NCI-H2081 treated with DMSO at 0.1 percent for 48 hours (cell line): ENCODE measurements around the gene EML1.

Source experiments
- DNase-seq: peaks from one replicate; lab custom pipeline; 2025; lab: John Stamatoyannopoulos, UW

The EML1 gene

DNA sequence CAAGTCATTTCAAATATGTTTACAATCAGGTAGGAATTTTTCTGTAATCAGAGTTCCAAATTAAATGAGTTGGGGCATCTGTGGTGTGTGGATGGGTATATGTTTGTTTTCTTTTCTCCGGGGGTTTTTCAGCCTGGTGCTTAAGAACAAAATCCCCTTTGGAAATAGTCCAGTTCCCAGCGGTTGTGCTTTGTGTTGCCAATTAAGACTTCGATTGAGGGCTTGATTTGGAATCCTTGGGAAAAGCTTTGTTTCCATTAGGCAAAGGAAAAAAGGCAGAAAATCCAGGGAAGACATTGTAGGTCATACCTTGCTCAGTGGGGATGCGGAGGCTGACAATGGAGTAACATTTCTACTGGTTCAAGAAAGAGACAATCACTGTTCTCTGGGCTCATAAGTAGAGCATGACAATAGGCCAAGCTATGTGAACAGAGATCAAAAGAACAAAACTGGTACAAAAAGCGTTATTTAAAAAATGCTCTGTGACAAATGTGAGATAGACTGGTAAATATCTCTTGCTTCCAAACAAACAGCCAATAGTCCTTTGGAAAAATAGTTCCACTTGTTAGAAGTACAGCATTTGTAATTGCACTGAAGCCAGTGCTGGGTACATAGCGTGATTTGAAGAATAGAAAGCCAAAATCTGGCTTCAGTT lies 79.7 kb downstream of the EML1 start:
- DNase-seq = no peak

- no peak for DNase-seq
These were observed 80.4 kb downstream of the EML1 start for GRCh38 chr14:99873653-99874052.

- no peak for DNase-seq
These were observed 81.1 kb downstream of the EML1 start for GRCh38 chr14:99874306-99874705.

DNA sequence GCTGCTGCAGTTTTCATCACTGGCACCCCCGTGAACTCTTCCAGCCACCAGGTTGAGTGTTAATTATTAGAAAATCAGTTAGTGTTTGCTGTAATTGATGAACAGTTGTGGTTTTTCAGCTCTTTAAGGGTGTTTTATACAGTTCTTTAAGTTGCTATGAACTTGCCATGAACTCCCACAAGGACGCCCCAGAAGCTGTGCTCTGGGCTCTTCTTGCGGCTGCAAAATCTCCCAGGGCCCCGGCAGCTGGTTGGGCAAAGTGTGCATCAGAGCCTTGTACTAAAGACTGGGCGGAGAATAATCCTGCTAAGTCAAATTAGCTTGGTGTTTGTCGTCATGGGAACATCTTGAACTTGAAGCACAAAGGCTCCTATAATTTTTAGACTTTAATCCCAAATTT lies 82.2 kb downstream of the EML1 start:
- DNase-seq = no peak

DNA sequence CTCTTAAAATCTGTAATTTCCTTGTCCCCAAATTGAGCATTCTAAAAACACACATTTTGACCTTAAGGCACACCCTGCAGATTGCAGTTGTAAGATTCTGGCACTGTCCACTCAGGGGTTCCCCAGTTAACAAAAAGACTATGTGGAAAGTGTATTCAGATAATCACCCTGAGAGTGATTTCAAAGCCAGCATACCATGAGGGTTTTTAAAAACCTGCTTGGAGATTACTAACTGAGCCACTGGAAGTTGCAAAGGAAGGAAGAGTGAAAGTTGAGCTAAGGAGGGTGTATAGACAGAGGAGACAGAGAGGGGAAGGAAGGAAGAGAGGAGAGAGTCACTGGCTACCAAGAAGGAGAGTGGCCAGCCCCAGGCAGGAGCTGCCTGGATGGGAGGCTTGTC lies 82.6 kb downstream of the EML1 start:
- no peak for DNase-seq

- no peak for DNase-seq
These were observed 83.2 kb downstream of the EML1 start for GRCh38 chr14:99876406-99876805.

- no peak for DNase-seq
These were observed 85.3 kb downstream of the EML1 start for GRCh38 chr14:99878563-99878962.

DNA sequence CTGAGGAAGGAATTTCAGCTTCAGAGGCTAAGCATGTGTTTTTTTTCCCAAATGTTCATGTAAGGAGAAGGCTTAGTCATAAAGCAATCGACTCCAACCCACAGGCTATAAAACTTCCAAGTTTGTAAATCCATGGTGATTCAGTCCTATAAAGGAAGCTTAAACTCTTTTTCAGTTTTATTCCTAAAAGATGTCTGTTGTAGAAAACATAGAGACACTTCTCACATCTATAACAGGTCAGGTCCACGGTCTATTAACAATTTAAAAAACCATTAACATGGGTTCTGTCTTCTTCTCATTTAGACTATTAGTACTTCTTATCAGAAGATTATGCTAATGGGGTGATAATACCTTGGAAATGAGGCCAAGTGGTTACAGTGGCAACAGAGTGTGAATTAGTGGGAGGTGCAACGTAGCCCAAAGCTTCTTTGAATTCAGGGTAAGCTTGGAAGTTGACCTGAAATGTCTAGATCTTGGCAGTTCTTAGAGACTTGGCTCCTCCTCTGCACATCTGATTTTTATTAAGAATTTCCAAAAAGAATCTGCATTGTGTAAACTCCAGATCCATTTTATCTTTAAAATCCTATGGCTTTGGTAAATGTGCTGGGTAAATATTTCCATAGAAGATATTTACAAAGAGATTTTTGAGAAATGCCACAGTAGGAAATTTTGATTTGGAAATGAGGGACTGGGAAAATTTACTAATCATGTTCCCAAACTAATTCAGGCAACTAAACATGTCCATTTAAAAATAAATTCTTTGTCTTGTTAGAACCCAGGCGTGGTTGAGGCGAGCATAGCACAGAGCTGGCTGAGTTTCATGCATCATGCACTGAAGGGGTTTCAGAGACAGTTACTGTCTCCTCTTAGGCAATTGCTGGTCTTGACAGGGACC lies 86.4 kb downstream of the EML1 start:
- no peak for DNase-seq

DNA sequence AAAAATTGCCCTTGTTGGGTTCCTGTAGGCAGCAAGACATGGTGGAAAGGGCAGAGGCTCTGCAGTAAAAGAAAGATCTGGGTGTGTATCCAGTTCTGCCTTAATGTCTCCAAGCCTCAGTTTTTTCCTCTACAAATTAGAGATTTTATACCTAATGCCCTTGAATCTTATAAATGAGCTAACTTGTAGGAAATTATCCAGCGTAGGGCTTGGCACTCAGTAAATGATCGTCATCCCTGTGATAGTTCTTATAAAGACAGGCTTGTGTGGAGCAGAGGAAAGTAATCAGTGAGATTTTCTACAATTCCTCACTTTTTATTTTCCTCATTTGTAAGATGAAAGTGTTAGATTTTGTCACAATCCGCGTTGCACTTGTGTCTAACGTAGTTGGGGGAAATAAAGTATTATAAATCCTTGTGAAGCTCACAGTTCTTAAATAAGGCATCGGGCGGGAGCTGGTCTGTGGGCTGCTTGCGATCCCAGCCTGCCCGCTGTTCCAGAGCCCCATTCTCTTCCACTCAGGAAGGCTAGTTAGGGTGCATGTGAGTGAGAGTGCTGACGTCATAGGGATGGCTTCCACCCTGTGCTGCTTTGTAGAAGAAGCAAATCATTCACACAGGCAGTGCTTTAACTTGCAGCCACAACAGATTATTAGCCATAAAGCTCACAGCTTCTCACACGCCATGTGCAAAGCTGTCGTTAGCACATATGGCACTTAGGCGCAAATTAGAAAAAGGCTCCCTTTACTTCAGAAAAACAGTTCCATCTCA lies 87.6 kb downstream of the EML1 start:
- DNase-seq = no peak

DNA sequence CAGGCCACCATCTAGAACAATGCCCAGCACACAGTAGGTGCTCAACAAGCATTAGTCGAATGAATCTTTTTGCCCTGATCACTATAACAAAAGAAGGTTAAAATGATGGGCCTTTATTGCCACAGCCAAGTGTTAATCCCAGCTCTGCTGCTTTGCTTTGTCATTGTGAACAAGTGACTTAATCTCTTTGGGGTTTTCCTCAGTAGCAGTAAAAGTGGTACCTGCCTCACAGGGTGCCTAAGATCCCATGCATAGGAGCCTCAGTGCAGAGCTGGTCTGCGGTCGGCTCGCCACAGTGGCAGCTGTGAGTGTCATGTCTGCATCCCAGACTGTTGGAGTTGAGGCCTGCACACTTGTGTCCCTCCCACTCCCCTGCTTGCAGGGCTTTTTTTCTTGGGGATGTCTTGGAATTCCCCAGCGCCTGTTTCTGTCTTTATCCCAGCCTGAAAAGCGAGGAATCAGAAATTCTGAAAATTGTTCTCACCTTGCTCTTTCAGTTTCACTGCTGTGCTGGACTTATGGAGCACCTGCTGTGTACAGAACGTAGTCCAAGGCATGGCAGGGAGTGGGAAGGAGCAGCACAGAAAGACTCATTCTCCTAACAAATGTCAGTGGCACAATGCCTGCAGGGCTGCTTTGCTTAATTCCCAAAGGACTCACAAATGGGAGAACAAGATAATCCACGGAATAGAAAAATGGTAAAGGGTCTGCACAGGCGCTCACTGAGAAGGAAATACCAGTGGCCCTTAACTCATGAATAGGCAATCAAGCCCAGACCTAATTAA lies 90.8 kb downstream of the EML1 start:
- DNase-seq = no peak

DNA sequence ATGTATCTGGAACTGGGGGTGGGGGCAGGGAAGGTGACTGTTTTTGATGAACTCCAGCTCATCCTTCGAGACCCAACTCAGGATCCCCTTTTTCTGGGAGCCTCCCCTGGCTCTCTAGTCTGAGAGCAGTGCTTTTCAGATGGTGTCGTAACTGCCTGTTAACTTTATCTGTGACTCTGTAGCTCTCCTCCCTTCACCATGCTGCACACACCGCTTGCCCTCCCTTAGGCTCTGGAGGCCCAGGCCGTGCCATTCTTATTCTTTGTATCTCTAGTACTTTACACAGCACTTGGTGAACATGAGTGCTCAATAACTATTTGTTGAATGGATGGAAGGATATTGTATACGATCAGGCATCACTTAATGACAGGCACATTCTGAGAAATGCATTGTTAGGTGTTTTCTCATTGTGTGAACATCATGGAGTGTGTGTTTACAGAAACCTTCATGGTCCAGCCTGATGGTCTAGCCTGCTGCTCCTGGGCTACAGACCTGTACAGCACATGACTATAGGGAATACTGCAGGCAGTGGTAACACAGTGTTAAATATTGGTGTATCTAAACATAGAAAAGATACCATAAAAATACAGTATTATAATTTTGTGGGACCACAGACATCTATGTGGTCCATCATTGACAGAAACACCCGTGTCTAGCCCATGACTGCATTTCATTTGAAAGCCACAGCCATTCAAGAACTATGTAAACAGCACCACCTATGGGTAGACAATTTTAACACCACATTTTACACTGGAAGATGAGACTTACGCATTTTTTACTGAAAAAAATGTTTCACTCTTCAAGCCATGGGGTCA lies 91.8 kb downstream of the EML1 start:
- DNase-seq = peak; percentile 17

GRCh38 chr14:99885649-99885958 lies 92.4 kb downstream of the EML1 start:
- no peak for DNase-seq

- no peak for DNase-seq
These were observed 94.2 kb downstream of the EML1 start for GRCh38 chr14:99887407-99887806.

- DNase-seq = no peak
These were observed 94.9 kb downstream of the EML1 start for GRCh38 chr14:99888149-99888548.

- DNase-seq = no peak
These were observed 96.1 kb downstream of the EML1 start for GRCh38 chr14:99889268-99889667.

GRCh38 chr14:99891266-99891665 lies 98.1 kb downstream of the EML1 start:
- DNase-seq = no peak

GRCh38 chr14:99891900-99892299 lies 98.7 kb downstream of the EML1 start:
- DNase-seq = no peak

DNA sequence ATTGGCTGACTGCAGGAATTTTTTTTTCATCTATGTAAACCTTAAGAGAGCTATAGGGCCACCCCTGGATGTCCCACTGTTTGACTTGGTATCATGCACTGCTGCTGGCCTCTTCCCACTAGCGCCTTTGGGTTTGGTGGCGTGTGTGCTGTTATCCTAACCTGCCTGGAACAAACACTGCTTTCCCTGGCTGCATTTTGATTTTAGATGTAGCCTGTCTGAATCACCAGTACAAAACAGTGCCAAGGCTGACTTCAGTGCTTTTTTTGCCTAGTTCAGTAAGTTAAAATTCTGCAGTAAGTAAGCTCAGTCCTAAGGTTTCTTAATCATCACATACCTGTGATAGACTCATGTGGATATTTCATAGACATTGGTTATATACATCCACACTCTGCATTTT lies 99.2 kb downstream of the EML1 start:
- no peak for DNase-seq

DNA sequence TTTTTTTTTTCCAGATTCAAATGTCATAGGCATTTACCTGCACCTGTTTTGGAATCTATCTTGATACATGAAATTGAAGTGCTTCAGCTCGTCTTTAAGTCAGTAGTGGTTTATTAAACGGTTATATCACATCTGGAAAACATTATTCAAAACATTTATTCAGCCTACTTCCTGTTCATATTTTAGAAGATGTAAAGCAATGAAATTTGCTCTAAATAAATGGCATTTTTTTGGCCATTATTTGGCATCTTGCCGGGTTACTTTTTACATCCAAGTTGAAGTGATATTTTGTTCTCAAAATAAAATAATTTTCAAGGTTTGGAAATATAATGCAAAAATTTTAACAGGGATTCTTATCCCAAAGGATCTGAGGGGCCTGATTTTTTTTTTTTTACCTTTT lies 103.1 kb downstream of the EML1 start:
- no peak for DNase-seq

- no peak for DNase-seq
These were observed 106.5 kb downstream of the EML1 start for GRCh38 chr14:99899578-99900178.

DNA sequence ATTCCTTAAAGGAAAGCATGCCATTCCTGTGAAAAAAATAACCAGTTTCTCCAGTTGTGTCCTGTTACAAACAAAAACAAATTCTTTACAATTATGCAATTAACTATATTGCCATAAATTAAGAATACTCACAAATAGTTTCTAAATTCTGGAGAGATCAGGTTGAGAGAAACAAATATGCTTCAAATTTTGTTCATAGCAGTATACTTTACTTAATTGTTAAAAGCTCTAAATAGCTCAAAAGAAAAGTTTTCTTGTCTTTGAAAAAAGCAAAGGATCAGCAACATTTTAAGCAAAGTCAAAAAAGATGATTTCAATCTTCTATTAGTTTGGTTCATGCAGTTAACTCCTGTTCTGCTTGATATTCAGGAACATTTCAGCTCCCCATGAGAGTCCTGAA lies 109.7 kb downstream of the EML1 start:
- no peak for DNase-seq
